Measurements from ENCODE around the gene HSF5. TPM values are rescaled to one million over a fixed set of nuclear protein-coding genes. Genes with fewer than 3 reads are reported as not detected.

HSF5 gene
- total RNA-seq, 1 experiment from 2014 or later = not detected

DNA sequence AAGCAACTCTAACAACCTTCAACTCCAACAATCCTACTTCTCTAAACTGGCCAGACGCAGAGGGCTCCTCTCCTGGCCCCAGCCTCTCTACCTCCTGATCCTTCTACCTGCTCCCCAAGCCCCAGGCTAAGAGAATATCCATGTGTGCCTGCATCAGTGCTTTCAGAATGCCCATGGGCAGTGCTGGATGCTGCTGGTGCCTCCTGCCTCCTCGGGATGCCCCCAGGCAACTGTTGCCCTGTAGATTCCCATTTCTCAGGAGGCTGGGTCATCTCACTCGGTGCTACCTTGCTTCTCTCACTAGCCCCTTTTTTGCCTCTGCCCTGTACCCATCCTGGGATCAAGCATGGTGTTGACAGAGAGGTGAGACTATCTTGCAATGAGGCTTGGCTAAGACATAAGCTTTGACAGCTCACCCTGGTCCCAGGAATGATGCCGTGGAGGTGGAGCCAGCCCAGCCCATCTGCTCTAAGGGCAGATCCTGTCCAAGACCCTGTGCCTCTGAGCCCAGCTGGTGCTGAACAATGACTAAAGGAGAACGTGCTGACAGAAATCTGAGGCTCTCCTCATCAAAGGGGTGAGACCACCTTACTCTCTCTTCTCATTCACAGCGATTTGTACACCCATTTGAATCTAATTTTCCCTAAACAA is 116.8 kb downstream of the HSF5 start:
- H3K4me3 ChIP-seq (ENCODE audit: low read length) = no peak overlapping the region
- H3F3A ChIP-seq (ENCODE audit: low read length, unreplicated experiment) = no peaks in the 10 kb centered on the region
- POLR2A ChIA-PET (ENCODE audit: unreplicated experiment) = no interaction called here
- TF ChIP-seq EZH2 (IDR thresholded peaks at IDR 0.05; ENCODE audit: low read length, unreplicated experiment) (no peak), EZH2phosphoT487 (IDR thresholded peaks at IDR 0.05; ENCODE audit: borderline replicate concordance, low read length) (no peak)
- TF ChIP-seq, protein P1, sequence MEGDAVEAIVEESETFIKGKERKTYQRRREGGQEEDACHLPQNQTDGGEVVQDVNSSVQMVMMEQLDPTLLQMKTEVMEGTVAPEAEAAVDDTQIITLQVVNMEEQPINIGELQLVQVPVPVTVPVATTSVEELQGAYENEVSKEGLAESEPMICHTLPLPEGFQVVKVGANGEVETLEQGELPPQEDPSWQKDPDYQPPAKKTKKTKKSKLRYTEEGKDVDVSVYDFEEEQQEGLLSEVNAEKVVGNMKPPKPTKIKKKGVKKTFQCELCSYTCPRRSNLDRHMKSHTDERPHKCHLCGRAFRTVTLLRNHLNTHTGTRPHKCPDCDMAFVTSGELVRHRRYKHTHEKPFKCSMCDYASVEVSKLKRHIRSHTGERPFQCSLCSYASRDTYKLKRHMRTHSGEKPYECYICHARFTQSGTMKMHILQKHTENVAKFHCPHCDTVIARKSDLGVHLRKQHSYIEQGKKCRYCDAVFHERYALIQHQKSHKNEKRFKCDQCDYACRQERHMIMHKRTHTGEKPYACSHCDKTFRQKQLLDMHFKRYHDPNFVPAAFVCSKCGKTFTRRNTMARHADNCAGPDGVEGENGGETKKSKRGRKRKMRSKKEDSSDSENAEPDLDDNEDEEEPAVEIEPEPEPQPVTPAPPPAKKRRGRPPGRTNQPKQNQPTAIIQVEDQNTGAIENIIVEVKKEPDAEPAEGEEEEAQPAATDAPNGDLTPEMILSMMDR (conservative IDR thresholded peaks at IDR 0.05; ENCODE audit: low read depth, low read length) = no peak
- no peaks in the 10 kb centered on the region for H3K79me2 ChIP-seq (ENCODE audit: low read length)
- no peak overlapping the region for H3K4me2 ChIP-seq (ENCODE audit: low read length)
- ATAC-seq = no peak
- no peak overlapping the region for H3K9ac ChIP-seq (ENCODE audit: low read length)
- H3K9me3 ChIP-seq (ENCODE audit: low read length) = no peaks in the 10 kb centered on the region
- H3K27me3 ChIP-seq (ENCODE audit: low read length) = no peaks in the 10 kb centered on the region
- peaks cover 6% of the 10 kb centered on the region for H3K4me1 ChIP-seq (ENCODE audit: insufficient read depth, low read length)
- H3K36me3 ChIP-seq (ENCODE audit: low read depth, low read length) = no peaks in the 10 kb centered on the region
- CTCF ChIA-PET = no interaction called here
- intact Hi-C loops (cut with micrococcal nuclease) = no loop called here
- no peak for DNase-seq
- H4K20me1 ChIP-seq (ENCODE audit: low read length) = no peaks in the 10 kb centered on the region
- H2AFZ ChIP-seq (ENCODE audit: low read length) = no peak overlapping the region
- H3K9me2 ChIP-seq (replicated peaks; ENCODE audit: low read length) = no peaks in the 10 kb centered on the region
- H3K27ac ChIP-seq (ENCODE audit: low read length) = no peak overlapping the region
- no TSS peak for BruUV-seq (replicated peaks)

DNA sequence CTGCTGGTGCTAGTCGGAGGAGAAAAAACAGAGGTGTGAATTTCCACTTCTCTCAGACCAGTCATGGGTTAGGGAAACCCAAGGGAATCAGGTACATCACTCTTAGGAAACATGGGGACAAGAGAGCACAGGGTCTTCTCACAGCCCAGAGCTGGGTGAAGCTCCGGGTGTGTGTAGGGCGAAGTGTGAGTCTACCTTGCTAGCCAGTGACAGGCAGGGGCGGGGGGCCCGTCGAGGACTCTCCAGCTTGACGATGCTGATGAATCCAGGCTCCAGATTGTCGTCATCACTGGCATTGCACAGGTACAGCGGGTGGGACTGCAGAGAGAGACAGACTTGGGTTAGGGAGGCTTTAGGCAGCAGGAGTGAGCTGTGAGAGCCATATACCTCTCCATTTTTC is 117.5 kb downstream of the HSF5 start:
- POLR2A ChIA-PET (ENCODE audit: unreplicated experiment) = no interaction called here
- intact Hi-C loops (cut with micrococcal nuclease) = no loop called here

DNA sequence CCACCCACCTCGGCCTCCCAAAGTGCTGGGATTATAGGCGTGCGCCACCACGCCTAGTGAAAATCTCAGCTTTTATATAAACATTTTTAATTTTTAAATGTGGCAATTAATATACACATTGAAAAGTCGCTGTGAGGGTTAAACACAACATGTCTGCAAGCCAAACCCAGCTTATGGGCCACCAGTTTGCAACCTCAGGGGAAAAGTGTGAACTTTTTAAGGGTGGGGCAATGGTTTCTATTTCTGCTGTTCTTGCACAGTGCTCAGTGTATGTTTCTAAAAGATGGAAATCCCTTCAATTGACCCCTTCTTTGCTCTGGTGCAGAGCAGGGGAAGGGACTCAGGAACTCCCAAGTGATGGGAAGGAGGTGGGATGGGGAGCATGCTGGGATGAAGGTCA is 117.9 kb downstream of the HSF5 start:
- Histone ChIP-seq H3K27ac (ENCODE audit: low read length) (no peak overlapping the region), H3K27me3 (ENCODE audit: low read length) (no peaks in the 10 kb centered on the region), H4K20me1 (ENCODE audit: low read length) (no peaks in the 10 kb centered on the region), H3K4me3 (ENCODE audit: low read length) (no peak overlapping the region), H3K9me3 (ENCODE audit: low read length) (no peaks in the 10 kb centered on the region), H3K36me3 (ENCODE audit: low read depth, low read length) (no peaks in the 10 kb centered on the region), H3K4me1 (ENCODE audit: insufficient read depth, low read length) (no peaks in the 10 kb centered on the region), H3K79me2 (ENCODE audit: low read length) (no peaks in the 10 kb centered on the region), H2AFZ (ENCODE audit: low read length) (no peak overlapping the region), H3F3A (ENCODE audit: low read length, unreplicated experiment) (no peaks in the 10 kb centered on the region), H3K4me2 (ENCODE audit: low read length) (no peak overlapping the region), H3K9ac (ENCODE audit: low read length) (no peak overlapping the region), H3K9me2 (replicated peaks; ENCODE audit: low read length) (no peaks in the 10 kb centered on the region)
- TF ChIP-seq EZH2phosphoT487 (IDR thresholded peaks at IDR 0.05; ENCODE audit: borderline replicate concordance, low read length) (no peak), EZH2 (IDR thresholded peaks at IDR 0.05; ENCODE audit: low read length, unreplicated experiment) (no peak)
- TF ChIP-seq, protein P1 (conservative IDR thresholded peaks at IDR 0.05; ENCODE audit: low read depth, low read length) = no peak
- ATAC-seq (no peak), DNase-seq (no peak)
- POLR2A ChIA-PET (ENCODE audit: unreplicated experiment) = no interaction called here
- CTCF ChIA-PET = no interaction called here
- intact Hi-C loops (cut with micrococcal nuclease) = no loop called here
- BruUV-seq (replicated peaks) = no TSS peak

More for the DNA sequence above, 117.5 kb downstream of the HSF5 start:
- TF ChIP-seq EZH2phosphoT487 (IDR thresholded peaks at IDR 0.05; ENCODE audit: borderline replicate concordance, low read length) (no peak), EZH2 (IDR thresholded peaks at IDR 0.05; ENCODE audit: low read length, unreplicated experiment) (no peak)
- TF ChIP-seq, protein P1 (conservative IDR thresholded peaks at IDR 0.05; ENCODE audit: low read depth, low read length) = no peak
- Histone ChIP-seq H3K79me2 (ENCODE audit: low read length) (no peaks in the 10 kb centered on the region), H3K27me3 (ENCODE audit: low read length) (no peaks in the 10 kb centered on the region), H3K27ac (ENCODE audit: low read length) (no peak overlapping the region), H3F3A (ENCODE audit: low read length, unreplicated experiment) (no peaks in the 10 kb centered on the region), H2AFZ (ENCODE audit: low read length) (no peak overlapping the region), H3K4me3 (ENCODE audit: low read length) (no peak overlapping the region), H3K4me1 (ENCODE audit: insufficient read depth, low read length) (0 out of 2 replicates have a peak, but pooled peaks cover 2% of the 10 kb centered on the region), H4K20me1 (ENCODE audit: low read length) (no peaks in the 10 kb centered on the region), H3K9me2 (replicated peaks; ENCODE audit: low read length) (no peaks in the 10 kb centered on the region), H3K36me3 (ENCODE audit: low read depth, low read length) (no peaks in the 10 kb centered on the region), H3K4me2 (ENCODE audit: low read length) (no peak overlapping the region), H3K9me3 (ENCODE audit: low read length) (no peaks in the 10 kb centered on the region), H3K9ac (ENCODE audit: low read length) (no peak overlapping the region)
- no TSS peak for BruUV-seq (replicated peaks)
- CTCF ChIA-PET = no interaction called here
- ATAC-seq (no peak), DNase-seq (no peak)
